Right ventricle myocardium superior (tissue), 1 donor: ENCODE data around the gene SAP30BP. TPM values are rescaled to one million over a fixed set of nuclear protein-coding genes. Genes with fewer than 3 reads are reported as not detected.

Experiments
- total RNA-seq: library from RNA; stranded (reverse); fragmentation: NEBNext Ultra II Directional; extraction: Animal tissue kit (Norgen Biotek cat#: 25700); gene quantifications from one replicate; pipeline ENCODE4 v1.2.1, GENCODE V29; 2021
- donor health status: DM: no; HTN: yes; CAD: no; lungs with severe emphysema.

The SAP30BP gene
- total RNA-seq, 1 donor from 2014 or later = 40.0 TPM

Other genes starting within 250 kb of the SAP30BP start
- 38.0 TPM for gene TMEM94, start 210.7 kb upstream of the SAP30BP start, total RNA-seq
- 33.3 TPM for gene CASKIN2, start 151.8 kb upstream of the SAP30BP start, total RNA-seq
- gene TSEN54, start 150.8 kb upstream of the SAP30BP start, total RNA-seq = 5.6 TPM
- gene LLGL2, start 141.6 kb upstream of the SAP30BP start, total RNA-seq = 3.6 TPM
- 37.1 TPM for gene MYO15B, start 79.5 kb upstream of the SAP30BP start, total RNA-seq
- gene SMIM5, start 33.9 kb upstream of the SAP30BP start, total RNA-seq = 12.5 TPM
- 14.1 TPM for gene RECQL5, start 184 bp upstream of the SAP30BP start, total RNA-seq
- gene ITGB4, start 54.1 kb downstream of the SAP30BP start, total RNA-seq = 9.4 TPM
- 23.3 TPM for gene GALK1, start 97.9 kb downstream of the SAP30BP start, total RNA-seq
- gene UNK, start 117.5 kb downstream of the SAP30BP start, total RNA-seq = 14.3 TPM
- gene UNC13D, start 177.1 kb downstream of the SAP30BP start, total RNA-seq = 10.6 TPM
- gene WBP2, start 188.0 kb downstream of the SAP30BP start, total RNA-seq = 145 TPM
- gene TRIM47, start 211.2 kb downstream of the SAP30BP start, total RNA-seq = 33.4 TPM
- 9.1 TPM for gene TRIM65, start 229.6 kb downstream of the SAP30BP start, total RNA-seq
- 113 TPM for gene MRPL38, start 237.5 kb downstream of the SAP30BP start, total RNA-seq